Caco-2 (cell line): ENCODE results near the gene PDCD4. TPM values are rescaled to one million over a fixed set of nuclear protein-coding genes. Genes with fewer than 3 reads are reported as not detected.

Source experiments
- BruUV-seq: library from RNA; stranded (reverse); fragments of 400-500 nt; replicated peaks from 2 replicates; lab custom pipeline; 2021; lab: Mats Ljungman, UMichigan
- CTCF ChIA-PET: fragments of 300-600 bp; sonication (Branson Sonifier 250); formaldehyde crosslinking; loops from one replicate; lab custom pipeline; 2022; ENCODE audit warnings: antibody characterized with exemption; lab: Charles Lee
- POLR2A ChIA-PET: fragments of 300-600 bp; sonication (Branson Sonifier 250); formaldehyde crosslinking; loops from one replicate; lab custom pipeline; 2022; ENCODE audit warnings: antibody characterized with exemption; lab: Charles Lee
- DNase-seq, 2 experiments: peaks; one replicate each; pipeline versions ENCODE4 v3.0.0 to v3.0.0-alpha.2; 2020 to 2022
- H3K27me3 ChIP-seq: replicated peaks from 2 replicates; pipeline ENCODE4 v1.6.0; 2011; ENCODE audit warnings: low read length; ENCODE audit not compliant: control insufficient read depth, insufficient read depth
- H3K36me3 ChIP-seq: 2 replicates; pipeline ENCODE4 v1.5.1; 2011; ENCODE audit warnings: low read length; ENCODE audit not compliant: control insufficient read depth, insufficient read depth
- H3K4me1 ChIP-seq: fragments of 250-450 bp; sonication (Bioruptor Pico); 2 replicates; pipeline ENCODE4 v1.5.1; 2020; ENCODE audit warnings: mild to moderate bottlenecking
- H3K4me3 ChIP-seq: 2 replicates; pipeline ENCODE4 v1.5.1; 2011; ENCODE audit warnings: low read depth, mild to moderate bottlenecking, control low read depth, low read length
- H3K9me3 ChIP-seq: fragments of 250-450 bp; sonication (Bioruptor Pico); 2 replicates; pipeline ENCODE4 v1.5.1; 2020; ENCODE audit warnings: mild to moderate bottlenecking, moderate library complexity
- H3K27ac Mint-ChIP-seq: one replicate; pipeline ENCODE4 v1.8.0; 2022; ENCODE audit warnings: mixed read lengths; ENCODE audit not compliant: unreplicated experiment
- H3K27me3 Mint-ChIP-seq: one replicate; pipeline ENCODE4 v1.8.0; 2022; ENCODE audit warnings: mixed read lengths; ENCODE audit not compliant: insufficient read depth, unreplicated experiment
- H3K36me3 Mint-ChIP-seq: one replicate; pipeline ENCODE4 v1.8.0; 2022; ENCODE audit warnings: mild to moderate bottlenecking, mixed read lengths; ENCODE audit not compliant: insufficient read depth, unreplicated experiment
- H3K4me1 Mint-ChIP-seq: one replicate; pipeline ENCODE4 v1.8.0; 2022; ENCODE audit warnings: low read depth, mixed read lengths; ENCODE audit not compliant: unreplicated experiment
- H3K4me3 Mint-ChIP-seq: one replicate; pipeline ENCODE4 v1.8.0; 2022; ENCODE audit warnings: mild to moderate bottlenecking, moderate library complexity, mixed read lengths; ENCODE audit not compliant: unreplicated experiment
- H3K9me3 Mint-ChIP-seq: one replicate; pipeline ENCODE4 v1.8.0; 2022; ENCODE audit warnings: mixed read lengths; ENCODE audit not compliant: unreplicated experiment
- intact Hi-C: fragments of 100-400 bp; cut with micrococcal nuclease; formaldehyde crosslinking; loops from one replicate; pipeline ENCODE4 v1.10.0; 2022; ENCODE audit not compliant: unreplicated experiment
- total RNA-seq: library from RNA; stranded (reverse); gene quantifications from 2 replicates; pipeline ENCODE4 v1.2.3, GENCODE V29; 2022
- TF ChIP-seq, protein P1 (sequence below), 2 experiments: fragments of 200-600 bp in 1 of 2; IDR thresholded peaks; 1 replicate in 1 of 2; 2 replicates in 1 of 2; pipeline versions ENCODE4 v1.5.1 to v1.8.0; 2011 to 2022; ENCODE audit warnings: antibody characterized with exemption in 1 of 2, control low read depth in 1 of 2, inconsistent platforms in 1 of 2, low read depth in 1 of 2, low read length in 1 of 2, mild to moderate bottlenecking in 1 of 2, moderate library complexity in 1 of 2; ENCODE audit not compliant: insufficient read depth in 1 of 2, severe bottlenecking in 1 of 2, unreplicated experiment in 1 of 2

PDCD4 gene
- total RNA-seq, 1 experiment from 2014 or later: 66.1 TPM

DNA sequence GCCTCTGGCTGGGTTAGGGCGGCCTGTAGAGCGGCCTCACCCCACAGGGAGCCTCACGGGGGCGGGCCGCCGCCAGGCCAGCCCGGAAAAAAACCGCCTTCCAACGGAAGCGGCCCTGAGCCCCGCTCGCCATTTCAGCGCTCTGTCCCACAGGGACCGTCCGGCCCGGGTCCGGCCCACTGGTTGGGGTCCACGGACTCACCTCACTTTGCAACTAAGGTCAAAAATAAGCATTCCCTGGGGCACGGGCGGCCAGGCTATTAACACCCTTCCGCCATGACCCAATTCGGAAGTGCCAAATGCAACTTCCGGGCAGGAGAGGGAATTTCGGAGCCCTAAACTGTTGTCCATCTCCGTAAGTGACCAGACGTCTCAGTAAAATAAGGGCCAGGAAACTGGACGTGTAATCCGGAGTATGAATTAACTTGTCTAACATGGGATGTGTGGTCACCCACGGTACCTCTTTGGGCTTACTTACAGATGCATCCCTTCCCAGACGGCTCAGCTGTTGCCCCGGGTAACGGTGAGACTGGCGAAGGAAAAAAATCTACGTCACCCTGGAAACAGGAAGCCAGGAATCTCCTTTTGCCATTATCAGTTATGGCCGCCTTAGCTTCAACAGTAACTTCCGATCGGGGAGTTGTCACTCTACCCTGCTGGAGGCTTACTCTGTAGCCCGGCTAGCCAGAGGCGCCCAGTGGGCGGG is 47.1 kb downstream of the PDCD4 start, which contains the start of gene BBIP1:
TSS of gene BBIP1 (minus strand) at position 538 of the 706 bp plus-strand sequence. CDS start 1,023 bp downstream, outside the sequence.
- Histone ChIP-seq H3K4me1 (peaks cover 12% of the 10 kb centered on the region; the same call in 1 of the 2 replicates), H3K9me3 (no peaks in the 10 kb centered on the region), H3K27me3 (no peaks in the 10 kb centered on the region), H3K4me3 (peak within 1 kb of the TSS; percentile 83), H3K36me3 (no peaks in the 10 kb centered on the region)
- Mint-ChIP-seq H3K9me3 (no peaks in the 10 kb centered on the region), H3K36me3 (peaks cover 13% of the 10 kb centered on the region), H3K4me1 (peaks cover 15% of the 10 kb centered on the region), H3K27ac (peak within 1 kb of the TSS; percentile 100), H3K27me3 (no peaks in the 10 kb centered on the region), H3K4me3 (peak within 1 kb of the TSS; percentile 79)
- DNase-seq: no peak
- intact Hi-C loops: loop anchor here (1.0 to 10.0 kb wide), 6 partner anchors 16 to 614 kb away; partner anchors contain the start of genes PDCD4 and SMNDC1
- no TSS peak for BruUV-seq
- ChIA-PET CTCF (interaction anchor here (0.6 to 2.2 kb wide), 15 partner anchors 9 to 614 kb away, joined by 3 to 14 read pairs (median 4); partner anchors contain the start of genes PDCD4 and SMNDC1), POLR2A (interaction anchor here (0.5 to 1.8 kb wide), 20 partner anchors 9 to 614 kb away, joined by 3 to 17 read pairs (median 6); partner anchors contain the start of genes PDCD4 and SMNDC1)
- TF ChIP-seq, protein P1, sequence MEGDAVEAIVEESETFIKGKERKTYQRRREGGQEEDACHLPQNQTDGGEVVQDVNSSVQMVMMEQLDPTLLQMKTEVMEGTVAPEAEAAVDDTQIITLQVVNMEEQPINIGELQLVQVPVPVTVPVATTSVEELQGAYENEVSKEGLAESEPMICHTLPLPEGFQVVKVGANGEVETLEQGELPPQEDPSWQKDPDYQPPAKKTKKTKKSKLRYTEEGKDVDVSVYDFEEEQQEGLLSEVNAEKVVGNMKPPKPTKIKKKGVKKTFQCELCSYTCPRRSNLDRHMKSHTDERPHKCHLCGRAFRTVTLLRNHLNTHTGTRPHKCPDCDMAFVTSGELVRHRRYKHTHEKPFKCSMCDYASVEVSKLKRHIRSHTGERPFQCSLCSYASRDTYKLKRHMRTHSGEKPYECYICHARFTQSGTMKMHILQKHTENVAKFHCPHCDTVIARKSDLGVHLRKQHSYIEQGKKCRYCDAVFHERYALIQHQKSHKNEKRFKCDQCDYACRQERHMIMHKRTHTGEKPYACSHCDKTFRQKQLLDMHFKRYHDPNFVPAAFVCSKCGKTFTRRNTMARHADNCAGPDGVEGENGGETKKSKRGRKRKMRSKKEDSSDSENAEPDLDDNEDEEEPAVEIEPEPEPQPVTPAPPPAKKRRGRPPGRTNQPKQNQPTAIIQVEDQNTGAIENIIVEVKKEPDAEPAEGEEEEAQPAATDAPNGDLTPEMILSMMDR (IDR thresholded peaks at IDR 0.05; ENCODE audit: insufficient read depth in 1 of 2, low read depth in 1 of 2, low read length in 1 of 2, severe bottlenecking in 1 of 2, unreplicated experiment in 1 of 2): peak in 1 of 2 experiments; percentile 6

GRCh38 chr10:110919349-110919931 is 47.7 kb downstream of the PDCD4 start, which contains the start of gene SHOC2:
Gene SHOC2, plus strand, starts transcription at chr10:110919604. Its CDS starts 44,755 bp downstream, at chr10:110964359.
- Histone ChIP-seq H3K27me3 (no peaks in the 10 kb centered on the region), H3K4me3 (peak within 1 kb of the TSS; percentile 83), H3K36me3 (no peaks in the 10 kb centered on the region), H3K4me1 (peaks cover 12% of the 10 kb centered on the region; the same call in 1 of the 2 replicates), H3K9me3 (no peaks in the 10 kb centered on the region)
- Mint-ChIP-seq H3K27ac (peak within 1 kb of the TSS; percentile 100), H3K4me1 (peaks cover 21% of the 10 kb centered on the region), H3K36me3 (peaks cover 13% of the 10 kb centered on the region), H3K9me3 (no peaks in the 10 kb centered on the region), H3K27me3 (no peaks in the 10 kb centered on the region), H3K4me3 (peak within 1 kb of the TSS; percentile 79)
- DNase-seq: peak; percentile 99 to 100
- intact Hi-C loops: loop anchor here (1.0 to 10.0 kb wide), 4 partner anchors 48 to 615 kb away; partner anchors contain the start of genes PDCD4 and SMNDC1
- ChIA-PET CTCF (interaction anchor here (0.6 to 2.2 kb wide), 13 partner anchors 10 to 614 kb away, joined by 3 to 14 read pairs (median 6); partner anchors contain the start of genes PDCD4 and SMNDC1), POLR2A (interaction anchor here (0.5 to 1.8 kb wide), 9 partner anchors 30 to 614 kb away, joined by 3 to 17 read pairs (median 7); partner anchors contain the start of genes PDCD4 and SMNDC1)
- TF ChIP-seq, protein P1 (IDR thresholded peaks at IDR 0.05; ENCODE audit: insufficient read depth in 1 of 2, low read depth in 1 of 2, low read length in 1 of 2, severe bottlenecking in 1 of 2, unreplicated experiment in 1 of 2): peak; percentile 19 to 35
- no TSS peak for BruUV-seq
